Caco-2 (cell line): Measurements from ENCODE around the gene LRRC42. TPM values are rescaled to one million over a fixed set of nuclear protein-coding genes. Genes with fewer than 3 reads are reported as not detected.
A peak's percentile ranks its signal among the peaks of the same experiment; 100 is the strongest.

ENCODE experiments used
- BruUV-seq: library from RNA; stranded (reverse); fragments of 400-500 nt; replicated peaks from 2 replicates; lab custom pipeline; 2021; lab: Mats Ljungman, UMichigan
- CTCF ChIA-PET: fragments of 300-600 bp; sonication (Branson Sonifier 250); formaldehyde crosslinking; loops from one replicate; lab custom pipeline; 2022; ENCODE audit warnings: antibody characterized with exemption; lab: Charles Lee
- POLR2A ChIA-PET: fragments of 300-600 bp; sonication (Branson Sonifier 250); formaldehyde crosslinking; loops from one replicate; lab custom pipeline; 2022; ENCODE audit warnings: antibody characterized with exemption; lab: Charles Lee
- DNase-seq, 2 experiments: peaks; one replicate each; pipeline versions ENCODE4 v3.0.0 to v3.0.0-alpha.2; 2020 to 2022
- H3K27me3 ChIP-seq: replicated peaks from 2 replicates; pipeline ENCODE4 v1.6.0; 2011; ENCODE audit warnings: low read length; ENCODE audit not compliant: control insufficient read depth, insufficient read depth
- H3K36me3 ChIP-seq: 2 replicates; pipeline ENCODE4 v1.5.1; 2011; ENCODE audit warnings: low read length; ENCODE audit not compliant: control insufficient read depth, insufficient read depth
- H3K4me1 ChIP-seq: fragments of 250-450 bp; sonication (Bioruptor Pico); 2 replicates; pipeline ENCODE4 v1.5.1; 2020; ENCODE audit warnings: mild to moderate bottlenecking
- H3K4me3 ChIP-seq: 2 replicates; pipeline ENCODE4 v1.5.1; 2011; ENCODE audit warnings: low read depth, mild to moderate bottlenecking, control low read depth, low read length
- H3K9me3 ChIP-seq: fragments of 250-450 bp; sonication (Bioruptor Pico); 2 replicates; pipeline ENCODE4 v1.5.1; 2020; ENCODE audit warnings: mild to moderate bottlenecking, moderate library complexity
- H3K27ac Mint-ChIP-seq: one replicate; pipeline ENCODE4 v1.8.0; 2022; ENCODE audit warnings: mixed read lengths; ENCODE audit not compliant: unreplicated experiment
- H3K27me3 Mint-ChIP-seq: one replicate; pipeline ENCODE4 v1.8.0; 2022; ENCODE audit warnings: mixed read lengths; ENCODE audit not compliant: insufficient read depth, unreplicated experiment
- H3K36me3 Mint-ChIP-seq: one replicate; pipeline ENCODE4 v1.8.0; 2022; ENCODE audit warnings: mild to moderate bottlenecking, mixed read lengths; ENCODE audit not compliant: insufficient read depth, unreplicated experiment
- H3K4me1 Mint-ChIP-seq: one replicate; pipeline ENCODE4 v1.8.0; 2022; ENCODE audit warnings: low read depth, mixed read lengths; ENCODE audit not compliant: unreplicated experiment
- H3K4me3 Mint-ChIP-seq: one replicate; pipeline ENCODE4 v1.8.0; 2022; ENCODE audit warnings: mild to moderate bottlenecking, moderate library complexity, mixed read lengths; ENCODE audit not compliant: unreplicated experiment
- H3K9me3 Mint-ChIP-seq: one replicate; pipeline ENCODE4 v1.8.0; 2022; ENCODE audit warnings: mixed read lengths; ENCODE audit not compliant: unreplicated experiment
- CTCF ChIP-seq, 2 experiments: fragments of 200-600 bp in 1 of 2; IDR thresholded peaks; 1 replicate in 1 of 2; 2 replicates in 1 of 2; pipeline versions ENCODE4 v1.5.1 to v1.8.0; 2011 to 2022; ENCODE audit warnings: antibody characterized with exemption in 1 of 2, control low read depth in 1 of 2, inconsistent platforms in 1 of 2, low read depth in 1 of 2, low read length in 1 of 2, mild to moderate bottlenecking in 1 of 2, moderate library complexity in 1 of 2; ENCODE audit not compliant: insufficient read depth in 1 of 2, severe bottlenecking in 1 of 2, unreplicated experiment in 1 of 2
- intact Hi-C: fragments of 100-400 bp; cut with micrococcal nuclease; formaldehyde crosslinking; loops from one replicate; pipeline ENCODE4 v1.10.0; 2022; ENCODE audit not compliant: unreplicated experiment
- total RNA-seq: library from RNA; stranded (reverse); gene quantifications from 2 replicates; pipeline ENCODE4 v1.2.3, GENCODE V29; 2022

Gene LRRC42
- total RNA-seq, 1 experiment from 2014 or later: 38.9 TPM

- no peak overlapping the region for H3K27ac Mint-ChIP-seq
- POLR2A ChIA-PET: no interaction called here
Observed at GRCh38 chr1:53911442-53911841, 34.7 kb upstream of the LRRC42 start.

GRCh38 chr1:53913352-53914033 is 32.7 kb upstream of the LRRC42 start:
- no peaks in the 10 kb centered on the region for H3K9me3 Mint-ChIP-seq

More at GRCh38 chr1:53911442-53911841, 34.7 kb upstream of the LRRC42 start:
- Histone ChIP-seq H3K4me3 (no peak overlapping the region), H3K9me3 (no peaks in the 10 kb centered on the region), H3K36me3 (no peaks in the 10 kb centered on the region), H3K27me3 (no peaks in the 10 kb centered on the region), H3K4me1 (peaks cover 61% of the 10 kb centered on the region)
- no TSS peak for BruUV-seq
- no peak for DNase-seq
- peaks cover 28% of the 10 kb centered on the region for H3K4me1 Mint-ChIP-seq
- intact Hi-C loops: no loop called here
- H3K36me3 Mint-ChIP-seq: peaks cover 9% of the 10 kb centered on the region
- H3K9me3 Mint-ChIP-seq: no peaks in the 10 kb centered on the region
- no peak overlapping the region for H3K4me3 Mint-ChIP-seq
- CTCF ChIA-PET: no interaction called here
- H3K27me3 Mint-ChIP-seq: no peaks in the 10 kb centered on the region
- no peak for TF ChIP-seq CTCF (IDR thresholded peaks at IDR 0.05; ENCODE audit: insufficient read depth in 1 of 2, low read depth in 1 of 2, low read length in 1 of 2, severe bottlenecking in 1 of 2, unreplicated experiment in 1 of 2)

GRCh38 chr1:53918343-53918742 is 27.8 kb upstream of the LRRC42 start:
- no peaks in the 10 kb centered on the region for H3K36me3 ChIP-seq
- H3K4me1 Mint-ChIP-seq: peaks cover 9% of the 10 kb centered on the region
- H3K36me3 Mint-ChIP-seq: no peaks in the 10 kb centered on the region
- POLR2A ChIA-PET: no interaction called here
- H3K4me3 ChIP-seq: no peak overlapping the region
- H3K4me1 ChIP-seq: peaks cover 16% of the 10 kb centered on the region
- BruUV-seq: no TSS peak
- H3K27me3 ChIP-seq: no peaks in the 10 kb centered on the region
- no peak overlapping the region for H3K27ac Mint-ChIP-seq
- DNase-seq: no peak
- H3K27me3 Mint-ChIP-seq: no peaks in the 10 kb centered on the region
- no peak overlapping the region for H3K4me3 Mint-ChIP-seq
- intact Hi-C loops: loop anchor here (2.0 kb wide), 1 partner anchor 16 kb away; no protein-coding TSS in a partner anchor
- no peaks in the 10 kb centered on the region for H3K9me3 ChIP-seq
- CTCF ChIA-PET: interaction anchor here (1.2 kb wide), 1 partner anchor 27 kb away, joined by 3 read pairs; the partner anchor contains the start of genes IFT25 and LRRC42
- TF ChIP-seq CTCF (IDR thresholded peaks at IDR 0.05; ENCODE audit: insufficient read depth in 1 of 2, low read depth in 1 of 2, low read length in 1 of 2, severe bottlenecking in 1 of 2, unreplicated experiment in 1 of 2): no peak
- no peaks in the 10 kb centered on the region for H3K9me3 Mint-ChIP-seq

More at GRCh38 chr1:53913352-53914033, 32.7 kb upstream of the LRRC42 start:
- Histone ChIP-seq H3K9me3 (no peaks in the 10 kb centered on the region), H3K4me3 (no peak overlapping the region), H3K4me1 (peaks cover 41% of the 10 kb centered on the region), H3K27me3 (no peaks in the 10 kb centered on the region), H3K36me3 (no peaks in the 10 kb centered on the region)
- H3K4me3 Mint-ChIP-seq: no peak overlapping the region
- peaks cover 25% of the 10 kb centered on the region for H3K4me1 Mint-ChIP-seq
- POLR2A ChIA-PET: interaction anchor here (0.9 kb wide), 1 partner anchor 32 kb away, joined by 4 read pairs; the partner anchor contains the start of gene IFT25
- H3K27ac Mint-ChIP-seq: peak overlapping the region; percentile 46
- H3K27me3 Mint-ChIP-seq: no peaks in the 10 kb centered on the region
- intact Hi-C loops: loop anchor here (2.0 kb wide), 1 partner anchor 35 kb away; no protein-coding TSS in a partner anchor
- CTCF ChIA-PET: interaction anchor here (0.7 to 2.3 kb wide), 3 partner anchors 32 to 46 kb away, joined by 4 to 8 read pairs (median 5); partner anchors contain the start of gene IFT25
- no peak for DNase-seq
- no peak for TF ChIP-seq CTCF (IDR thresholded peaks at IDR 0.05; ENCODE audit: insufficient read depth in 1 of 2, low read depth in 1 of 2, low read length in 1 of 2, severe bottlenecking in 1 of 2, unreplicated experiment in 1 of 2)
- H3K36me3 Mint-ChIP-seq: peaks cover 9% of the 10 kb centered on the region
- no TSS peak for BruUV-seq
